Measurements from ENCODE around the gene TAAR9. TPM values are rescaled to one million over a fixed set of nuclear protein-coding genes. Genes with fewer than 3 reads are reported as not detected.
"Not testable (repeated sequence)": the region's sequence is repeated elsewhere in the genome, so short reads cannot be mapped to it uniquely, and the experiment has no call there.

The TAAR9 gene
- total and polyA plus RNA-seq, 7 donors, result not detected

GRCh38 chr6:132524646-132525045 is 13.4 kb upstream of the TAAR9 start:
- no peaks in the 10 kb centered on the region for H3K27me3 ChIP-seq
- WGBS, 2 donors, result 83 to 88% methylated on average over 5 of the region's 5 CpGs
- TF ChIP-seq EP300 (IDR thresholded peaks at IDR 0.05) (no peak), POLR2AphosphoS5 (IDR thresholded peaks at IDR 0.05) (no peak), POLR2A (IDR thresholded peaks at IDR 0.05) (no peak), CTCF (IDR thresholded peaks at IDR 0.05) (no peak)
- no peaks in the 10 kb centered on the region for H3K9me3 ChIP-seq
- H3K36me3 ChIP-seq, result no peaks in the 10 kb centered on the region
- intact Hi-C loops (cut with DNase I), result no loop called here
- no peak overlapping the region for H3K4me3 ChIP-seq
- DNase-seq, result no peak
- H3K4me1 ChIP-seq, result no peaks in the 10 kb centered on the region
- H3K27ac ChIP-seq, result no peak overlapping the region

- no peaks in the 10 kb centered on the region for H3K36me3 ChIP-seq
- no peaks in the 10 kb centered on the region for H3K4me1 ChIP-seq
- 74 to 94% methylated on average over 4 of the region's 4 CpGs for WGBS, 2 donors
- H3K27me3 ChIP-seq, result no peaks in the 10 kb centered on the region
- no peak overlapping the region for H3K4me3 ChIP-seq
- intact Hi-C loops (cut with DNase I), result no loop called here
- no peak overlapping the region for H3K27ac ChIP-seq
- TF ChIP-seq CTCF (IDR thresholded peaks at IDR 0.05) (no peak), EP300 (IDR thresholded peaks at IDR 0.05) (no peak)
- DNase-seq, result no peak
- H3K9me3 ChIP-seq, result no peaks in the 10 kb centered on the region
These were observed 12.2 kb upstream of the TAAR9 start for GRCh38 chr6:132525866-132526265.

GRCh38 chr6:132526461-132526860 is 11.6 kb upstream of the TAAR9 start:
- 78 to 80% methylated on average over 2 of the region's 2 CpGs for WGBS, 2 donors

GRCh38 chr6:132527791-132528190 is 10.3 kb upstream of the TAAR9 start:
- Histone ChIP-seq H3K27ac (no peak overlapping the region), H3K27me3 (no peaks in the 10 kb centered on the region), H3K4me1 (no peaks in the 10 kb centered on the region), H3K36me3 (no peaks in the 10 kb centered on the region), H3K9me3 (no peaks in the 10 kb centered on the region), H3K4me3 (no peak overlapping the region)
- no peak for TF ChIP-seq POLR2AphosphoS5 (IDR thresholded peaks at IDR 0.05)
- TF ChIP-seq CTCF (IDR thresholded peaks at IDR 0.05), result no peak
- TF ChIP-seq POLR2A (IDR thresholded peaks at IDR 0.05), result no peak
- TF ChIP-seq EP300 (IDR thresholded peaks at IDR 0.05), result no peak
- DNase-seq, result no peak
- WGBS, 2 donors, result 30 to 61% methylated on average over 6 of the region's 6 CpGs
- intact Hi-C loops (cut with DNase I), result no loop called here

More at GRCh38 chr6:132526461-132526860, 11.6 kb upstream of the TAAR9 start:
- intact Hi-C loops (cut with DNase I), result no loop called here
- Histone ChIP-seq H3K4me3 (no peak overlapping the region), H3K27me3 (no peaks in the 10 kb centered on the region), H3K36me3 (no peaks in the 10 kb centered on the region), H3K4me1 (no peaks in the 10 kb centered on the region), H3K9me3 (no peaks in the 10 kb centered on the region), H3K27ac (no peak overlapping the region)
- TF ChIP-seq POLR2AphosphoS5 (IDR thresholded peaks at IDR 0.05), result no peak
- TF ChIP-seq CTCF (IDR thresholded peaks at IDR 0.05), result no peak
- no peak for TF ChIP-seq POLR2A (IDR thresholded peaks at IDR 0.05)
- no peak for TF ChIP-seq EP300 (IDR thresholded peaks at IDR 0.05)
- no peak for DNase-seq

- H3K4me3 ChIP-seq, result no peak overlapping the region
- H3K9me3 ChIP-seq, result no peaks in the 10 kb centered on the region
- 6 to 15% methylated on average over 9 of the region's 9 CpGs for WGBS, 2 donors
- no peaks in the 10 kb centered on the region for H3K4me1 ChIP-seq
- DNase-seq, result peak; percentile 66
- intact Hi-C loops (cut with DNase I), result loop anchor here (10.0 kb wide), 2 partner anchors 264 to 1024 kb away; partner anchors contain the start of gene SLC18B1
- no peak overlapping the region for H3K27ac ChIP-seq
- no peaks in the 10 kb centered on the region for H3K36me3 ChIP-seq
- H3K27me3 ChIP-seq, result no peaks in the 10 kb centered on the region
- TF ChIP-seq POLR2A (IDR thresholded peaks at IDR 0.05) (no peak), CTCF (IDR thresholded peaks at IDR 0.05) (peak; percentile 53 to 89 (median 65))
These were observed 7.6 kb upstream of the TAAR9 start for GRCh38 chr6:132530293-132530974.

- H3K4me1 ChIP-seq, H3K36me3 ChIP-seq, H3K27me3 ChIP-seq, H3K9me3 ChIP-seq, H3K27ac ChIP-seq, H3K4me3 ChIP-seq, DNase-seq: not testable (repeated sequence)
- WGBS, 2 donors, result 85 to 90% methylated on average over 2 of the region's 2 CpGs
- intact Hi-C loops (cut with DNase I), result loop anchor here (10.0 kb wide), 2 partner anchors 260 to 1020 kb away; partner anchors contain the start of gene SLC18B1
These were observed 3.5 kb upstream of the TAAR9 start for GRCh38 chr6:132534546-132534945.

Measured in sigmoid colon (tissue), 7 donors.